ENCODE measurements around the gene TOX3.

- TF ChIP-seq CTCF (IDR thresholded peaks at IDR 0.05) (no peak), KDM1A (IDR thresholded peaks at IDR 0.05; ENCODE audit: low read depth) (no peak), EP300 (IDR thresholded peaks at IDR 0.05) (no peak), POLR2A (IDR thresholded peaks at IDR 0.05; ENCODE audit: low read length) (no peak), TP53 (CRISPR knock-in tag; IDR thresholded peaks at IDR 0.05) (no peak), PBX3 (IDR thresholded peaks at IDR 0.05) (no peak), HOXA7 (CRISPR knock-in tag; IDR thresholded peaks at IDR 0.05) (no peak), JUNB (IDR thresholded peaks at IDR 0.05) (no peak), MAX (IDR thresholded peaks at IDR 0.05) (no peak), REST (IDR thresholded peaks at IDR 0.05) (no peak), RFX5 (IDR thresholded peaks at IDR 0.05) (no peak), BHLHE40 (IDR thresholded peaks at IDR 0.05; ENCODE audit: low read depth, low read length) (no peak), MAZ (IDR thresholded peaks at IDR 0.05; ENCODE audit: borderline replicate concordance, low read depth, low read length) (no peak)
Measured at GRCh38 chr16:52492789-52493357, 54.1 kb downstream of the TOX3 start.
